Lung (tissue), 12 donors: ENCODE data around the gene SH3PXD2B. TPM values are rescaled to one million over a fixed set of nuclear protein-coding genes. Genes with fewer than 3 reads are reported as not detected.
A peak's percentile ranks its signal among the peaks of the same experiment; 100 is the strongest.
"Not testable (repeated sequence)": the region's sequence is repeated elsewhere in the genome, so short reads cannot be mapped to it uniquely, and the experiment has no call there.

Source experiments
- ATAC-seq: fragments of 200-7000 bp; cut with Tn5 transposase; one replicate; pipeline ENCODE4 v1.9.1; 2020; ENCODE audit warnings: moderate number of reproducible peaks; ENCODE audit not compliant: insufficient read depth, low FRiP score
- DNase-seq, 3 donors: peaks; one replicate each; pipeline ENCODE4 v3.0.0-alpha.2; 2013 to 2017
- H3K27ac ChIP-seq, 2 donors: one replicate each; pipeline ENCODE4 v1.5.1; 2013; ENCODE audit warnings: mild to moderate bottlenecking in 2 of 2, moderate library complexity in 2 of 2, control low read depth in 1 of 2, inconsistent platforms in 1 of 2, low read depth in 1 of 2, low read length in 1 of 2
- H3K27me3 ChIP-seq, 3 donors: one replicate each; pipeline ENCODE4 v1.5.1; 2013; ENCODE audit warnings: low read length in 2 of 3; ENCODE audit not compliant: control insufficient read depth in 3 of 3, insufficient read depth in 3 of 3
- H3K36me3 ChIP-seq, 4 donors: one replicate each; pipeline ENCODE4 v1.5.1; 2013; ENCODE audit warnings: low read length in 4 of 4, mild to moderate bottlenecking in 1 of 4, moderate library complexity in 1 of 4; ENCODE audit not compliant: control insufficient read depth in 4 of 4, insufficient read depth in 4 of 4
- H3K4me1 ChIP-seq, 5 donors: one replicate each; pipeline ENCODE4 v1.5.1; 2013; ENCODE audit warnings: low read length in 5 of 5, mild to moderate bottlenecking in 2 of 5, moderate library complexity in 1 of 5; ENCODE audit not compliant: control insufficient read depth in 5 of 5, insufficient read depth in 5 of 5
- H3K4me3 ChIP-seq: one replicate; pipeline ENCODE4 v1.5.1; 2013; ENCODE audit warnings: mild to moderate bottlenecking, control low read depth, moderate library complexity
- H3K9ac ChIP-seq, 2 donors: one replicate each; pipeline ENCODE4 v1.5.1; 2013; ENCODE audit warnings: low read length in 2 of 2, control low read depth in 1 of 2; ENCODE audit not compliant: insufficient read depth in 1 of 2
- H3K9me3 ChIP-seq, 4 donors: one replicate each; pipeline ENCODE4 v1.5.1; 2013; ENCODE audit warnings: low read length in 3 of 4, mild to moderate bottlenecking in 1 of 4, moderate library complexity in 1 of 4; ENCODE audit not compliant: control insufficient read depth in 4 of 4, insufficient read depth in 3 of 4
- CTCF ChIP-seq: IDR thresholded peaks from 2 replicates; pipeline ENCODE4 v1.5.1; 2012; ENCODE audit warnings: mild to moderate bottlenecking; ENCODE audit errors: control extremely low read depth, extremely low read depth
- WGBS, 2 donors: extraction: QIAGEN DNeasy Blood & Tissue Kit; methylation state at CpG; one replicate each; pipeline ENCODE4 v1.1.7; 2013; 5-methylcytosine and 5-hydroxymethylcytosine counted together
- polyA plus RNA-seq, 2 donors: library from polyadenylated mRNA; stranded (reverse); fragments of 200-250 nt; gene quantifications; one replicate each; pipeline ENCODE4 v1.2.1, GENCODE V29; 2013
- total RNA-seq, 2 donors: library from RNA; depleted of rRNA in 1 of 2; stranded (reverse); fragments of >200 nt in 1 of 2; gene quantifications; one replicate each; pipeline ENCODE4 v1.2.1, GENCODE V29; 2014 to 2021
- donor health status: control.
- donor health status: control.
- donor health status: Bipolar disorder and iron deficiency.
- donor health status: healthy.
- donor health status: DM: yes; HTN: yes; CAD: no.

Gene SH3PXD2B
- total and polyA plus RNA-seq, 4 donors: 8.0 to 56.0 (median 21.4) TPM

GRCh38 chr5:172410662-172411483 is 43.5 kb downstream of the SH3PXD2B start:
- Histone ChIP-seq H3K9me3 (no peaks in the 10 kb centered on the region), H3K36me3 (peaks cover 0 to 12% (median 2%) of the 10 kb centered on the region in 4 donors), H3K27me3 (no peaks in the 10 kb centered on the region), H3K4me3 (no peak overlapping the region), H3K27ac (peak overlapping the region in 1 of 2 donors; percentile 51), H3K9ac (no peak overlapping the region), H3K4me1 (peaks cover 0 to 61% (median 23%) of the 10 kb centered on the region in 5 donors)
- no peak for TF ChIP-seq CTCF
- ATAC-seq: no peak
- 66 to 69% methylated on average over 5 of the region's 5 CpGs for WGBS, 2 donors
- no peak for DNase-seq

- H3K9me3 ChIP-seq: no peaks in the 10 kb centered on the region
- peaks cover 0 to 12% (median 2%) of the 10 kb centered on the region in 4 donors for H3K36me3 ChIP-seq
- no peak for DNase-seq
- no peak overlapping the region for H3K9ac ChIP-seq
- no peaks in the 10 kb centered on the region for H3K27me3 ChIP-seq
- 54 to 72% methylated on average over 4 of the region's 4 CpGs for WGBS, 2 donors
- no peak overlapping the region for H3K4me3 ChIP-seq
- no peak for TF ChIP-seq CTCF
- H3K27ac ChIP-seq: peak overlapping the region in 1 of 2 donors; percentile 62
- H3K4me1 ChIP-seq: peaks cover 0 to 59% (median 22%) of the 10 kb centered on the region in 5 donors
- no peak for ATAC-seq
Observed at GRCh38 chr5:172410160-172410559, 44.2 kb downstream of the SH3PXD2B start.

- not testable (repeated sequence) for ATAC-seq, H3K27ac ChIP-seq, H3K4me3 ChIP-seq, H3K9ac ChIP-seq, H3K9me3 ChIP-seq, DNase-seq, H3K27me3 ChIP-seq
- Histone ChIP-seq H3K4me1 (peaks cover 0 to 53% (median 17%) of the 10 kb centered on the region in 5 donors), H3K36me3 (peaks cover 0 to 17% (median 2%) of the 10 kb centered on the region in 4 donors)
- WGBS, 2 donors: 94 to 95% methylated on average over 5 of the region's 5 CpGs
Observed at GRCh38 chr5:172409477-172409876, 44.8 kb downstream of the SH3PXD2B start.

- DNase-seq (no peak), ATAC-seq (no peak)
- no peaks in the 10 kb centered on the region for H3K27me3 ChIP-seq
- H3K36me3 ChIP-seq: peaks cover 0 to 17% (median 2%) of the 10 kb centered on the region in 4 donors
- H3K9ac ChIP-seq: no peak overlapping the region
- H3K4me3 ChIP-seq: no peak overlapping the region
- TF ChIP-seq CTCF: no peak
- H3K9me3 ChIP-seq: no peaks in the 10 kb centered on the region
- no peak overlapping the region for H3K27ac ChIP-seq
- peaks cover 0 to 53% (median 21%) of the 10 kb centered on the region in 5 donors for H3K4me1 ChIP-seq
- WGBS, 2 donors: 89 to 92% methylated on average over 9 of the region's 9 CpGs
Observed at GRCh38 chr5:172407822-172408221, 46.5 kb downstream of the SH3PXD2B start.
